Spleen (tissue), 11 donors: ENCODE data around the gene NEDD4L. TPM values are rescaled to one million over a fixed set of nuclear protein-coding genes. Genes with fewer than 3 reads are reported as not detected.
A peak's percentile ranks its signal among the peaks of the same experiment; 100 is the strongest.

Experiments used
- DNase-seq: peaks from one replicate; pipeline ENCODE4 v3.0.0-alpha.2; 2020
- H3K27ac ChIP-seq, 8 donors: fragments of 200-600 bp; sonication (generic) in 7 of 8; 1 replicate in 4 of 8; 2 replicates in 4 of 8; pipeline versions ENCODE4 v1.5.0 to v1.8.0; 2016 to 2021; ENCODE audit warnings: inconsistent platforms in 4 of 8, mild to moderate bottlenecking in 4 of 8, moderate library complexity in 1 of 8
- H3K27me3 ChIP-seq, 7 donors: fragments of 200-600 bp; sonication (generic) in 6 of 7; replicated peaks in 1 of 7; 1 replicate in 4 of 7; 2 replicates in 3 of 7; pipeline versions ENCODE4 v1.5.0 to v1.8.0; 2016 to 2021; ENCODE audit warnings: inconsistent platforms in 3 of 7, mild to moderate bottlenecking in 1 of 7
- H3K36me3 ChIP-seq, 6 donors: fragments of 200-600 bp; sonication (generic) in 5 of 6; 1 replicate in 4 of 6; 2 replicates in 2 of 6; pipeline versions ENCODE4 v1.5.0 to v1.8.0; 2016 to 2021; ENCODE audit warnings: inconsistent platforms in 2 of 6
- H3K4me1 ChIP-seq, 6 donors: fragments of 200-600 bp; sonication (generic) in 5 of 6; 1 replicate in 3 of 6; 2 replicates in 3 of 6; pipeline versions ENCODE4 v1.5.0 to v1.8.0; 2016 to 2021; ENCODE audit warnings: inconsistent platforms in 3 of 6
- H3K4me3 ChIP-seq, 8 donors: fragments of 200-600 bp; sonication (generic) in 7 of 8; 1 replicate in 4 of 8; 2 replicates in 4 of 8; pipeline versions ENCODE4 v1.5.0 to v1.8.0; 2016 to 2021; ENCODE audit warnings: inconsistent platforms in 4 of 8, mild to moderate bottlenecking in 4 of 8, moderate library complexity in 2 of 8
- H3K9me3 ChIP-seq, 8 donors: fragments of 200-600 bp; sonication (generic) in 7 of 8; 1 replicate in 4 of 8; 2 replicates in 4 of 8; pipeline versions ENCODE4 v1.5.0 to v1.8.0; 2016 to 2021; ENCODE audit warnings: inconsistent platforms in 4 of 8
- CTCF ChIP-seq, 11 experiments: fragments of 200-600 bp in 7 of 11; fragments of 450-650 bp in 4 of 11; sonication (generic) in 4 of 11; IDR thresholded peaks in 8 of 11; conservative IDR thresholded peaks in 3 of 11; 1 replicate in 7 of 11; 2 replicates in 4 of 11; pipeline versions ENCODE4 v1.4.0 to v1.8.0; 2016 to 2021; ENCODE audit warnings: antibody characterized with exemption in 11 of 11, inconsistent platforms in 4 of 11, mild to moderate bottlenecking in 1 of 11
- POLR2A ChIP-seq, 3 donors: fragments of 450-650 bp; IDR thresholded peaks; one replicate each; pipeline ENCODE4 v1.5.1; 2017; ENCODE audit warnings: antibody characterized with exemption in 3 of 3, mild to moderate bottlenecking in 1 of 3
- POLR2AphosphoS5 ChIP-seq, 3 donors: sonication (generic); formaldehyde crosslinking; IDR thresholded peaks; one replicate each; pipeline ENCODE4 v1.5.1; 2017; ENCODE audit warnings: antibody characterized with exemption in 3 of 3
- WGBS, 5 donors: extraction: QIAGEN DNeasy Blood & Tissue Kit in 3 of 5; methylation state at CpG; one replicate each; pipeline versions ENCODE4 v1.1.5 to v1.1.7; 2013 to 2018; 5-methylcytosine and 5-hydroxymethylcytosine counted together
- intact Hi-C: fragments of 100-400 bp; cut with DNase I; formaldehyde crosslinking; loops from one replicate; pipeline ENCODE4 v1.15.0; 2023; ENCODE audit warnings: low total_unique reads
- polyA plus RNA-seq, 3 donors: library from polyadenylated mRNA; stranded (reverse); fragments of 200-250 nt; gene quantifications; one replicate each; pipeline ENCODE4 v1.2.1, GENCODE V29; 2013
- total RNA-seq, 7 donors: library from RNA; depleted of rRNA in 3 of 7; stranded (reverse); fragments of >200 nt in 3 of 7; fragmentation: NEBNext Ultra II Directional in 4 of 7; extraction: Animal tissue kit (Norgen Biotek cat#: 25700) in 4 of 7; gene quantifications; one replicate each; pipeline versions ENCODE4 v1.1.0 to v1.2.1, GENCODE V29; 2016 to 2021
- donor health status: healthy with polysubstance abuse.
- donor health status: DM: no; HTN: no; CAD: no; lungs with moderate emphysema.
- donor health status: DM: no; HTN: no; CAD: no.
- donor health status: Bipolar disorder and iron deficiency.
- donor health status: healthy.
- donor health status: DM: no; HTN: no; CAD: no.
- donor health status: DM: yes; HTN: yes; CAD: no.

NEDD4L gene
- total and polyA plus RNA-seq, 10 donors: 8.7 to 26.9 (median 18.3) TPM

- no peak overlapping the region for H3K27ac ChIP-seq
- H3K4me1 ChIP-seq: peaks cover 0 to 42% (median 17%) of the 10 kb centered on the region in 6 donors
Observed at GRCh38 chr18:58095222-58095621, 51.2 kb downstream of the NEDD4L start.

DNA sequence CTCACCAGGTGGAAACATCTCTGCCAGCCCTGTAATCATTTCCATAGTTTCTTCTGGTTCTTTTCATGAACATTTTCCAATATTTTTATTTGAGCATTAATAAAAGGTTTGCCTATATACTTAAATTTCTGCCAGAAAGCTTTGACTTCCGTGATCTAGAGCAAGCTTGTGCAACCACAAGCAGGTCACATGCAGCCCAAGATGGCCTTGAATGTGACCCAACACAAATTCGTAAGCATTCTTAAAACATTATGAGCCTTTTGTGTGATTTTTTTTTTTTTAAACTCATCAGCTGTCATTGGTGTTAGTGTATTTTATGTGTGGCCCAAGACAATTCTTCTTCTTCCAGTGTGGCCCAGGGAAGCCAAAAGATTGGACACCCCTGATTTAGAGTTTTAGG is 51.6 kb downstream of the NEDD4L start:
- no peaks in the 10 kb centered on the region for H3K9me3 ChIP-seq
- H3K27ac ChIP-seq: no peak overlapping the region
- no peaks in the 10 kb centered on the region for H3K27me3 ChIP-seq
- DNase-seq: no peak
- TF ChIP-seq CTCF (IDR thresholded peaks at IDR 0.05 in 8 of 11, conservative IDR thresholded peaks at IDR 0.05 in 3 of 11) (no peak), POLR2A (IDR thresholded peaks at IDR 0.05) (no peak), POLR2AphosphoS5 (IDR thresholded peaks at IDR 0.05) (no peak)
- intact Hi-C loops: no loop called here
- 44 to 88% (median 70%) methylated on average over 2 of the region's 2 CpGs for WGBS, 5 donors
- H3K4me1 ChIP-seq: peaks cover 0 to 42% (median 17%) of the 10 kb centered on the region in 6 donors
- no peak overlapping the region for H3K4me3 ChIP-seq
- no peaks in the 10 kb centered on the region for H3K36me3 ChIP-seq

More at GRCh38 chr18:58095222-58095621, 51.2 kb downstream of the NEDD4L start:
- H3K9me3 ChIP-seq: no peaks in the 10 kb centered on the region
- H3K27me3 ChIP-seq: no peaks in the 10 kb centered on the region
- no peak for DNase-seq
- H3K36me3 ChIP-seq: no peaks in the 10 kb centered on the region
- intact Hi-C loops: no loop called here
- TF ChIP-seq CTCF (IDR thresholded peaks at IDR 0.05 in 8 of 11, conservative IDR thresholded peaks at IDR 0.05 in 3 of 11): no peak
- no peak for TF ChIP-seq POLR2A (IDR thresholded peaks at IDR 0.05)
- no peak for TF ChIP-seq POLR2AphosphoS5 (IDR thresholded peaks at IDR 0.05)
- no peak overlapping the region for H3K4me3 ChIP-seq
- WGBS, 5 donors: 81 to 92% (median 84%) methylated on average over 8 of the region's 8 CpGs

- H3K9me3 ChIP-seq: no peaks in the 10 kb centered on the region
- no peaks in the 10 kb centered on the region for H3K27me3 ChIP-seq
- WGBS, 5 donors: 61 to 86% (median 68%) methylated on average over 1 of the region's 1 CpG
- TF ChIP-seq POLR2AphosphoS5 (IDR thresholded peaks at IDR 0.05) (no peak), CTCF (IDR thresholded peaks at IDR 0.05 in 8 of 11, conservative IDR thresholded peaks at IDR 0.05 in 3 of 11) (no peak), POLR2A (IDR thresholded peaks at IDR 0.05) (no peak)
- no peaks in the 10 kb centered on the region for H3K36me3 ChIP-seq
- H3K27ac ChIP-seq: peak overlapping the region in 5 of 8 donors; percentile 35 to 75 (median 54)
- H3K4me1 ChIP-seq: peaks cover 0 to 34% (median 9%) of the 10 kb centered on the region in 6 donors
- intact Hi-C loops: no loop called here
- no peak for DNase-seq
- no peak overlapping the region for H3K4me3 ChIP-seq
Observed at GRCh38 chr18:58096658-58097057, 52.6 kb downstream of the NEDD4L start.

GRCh38 chr18:58097121-58097906 is 53.3 kb downstream of the NEDD4L start:
- H3K4me1 ChIP-seq: peaks cover 0 to 29% (median 9%) of the 10 kb centered on the region in 6 donors
- intact Hi-C loops: no loop called here
- no peaks in the 10 kb centered on the region for H3K36me3 ChIP-seq
- H3K27me3 ChIP-seq: no peaks in the 10 kb centered on the region
- peak overlapping the region in 7 of 8 donors; percentile 10 to 75 (median 45) for H3K27ac ChIP-seq
- H3K4me3 ChIP-seq: no peak overlapping the region
- TF ChIP-seq POLR2AphosphoS5 (IDR thresholded peaks at IDR 0.05): no peak
- no peak for TF ChIP-seq CTCF (IDR thresholded peaks at IDR 0.05 in 8 of 11, conservative IDR thresholded peaks at IDR 0.05 in 3 of 11)
- TF ChIP-seq POLR2A (IDR thresholded peaks at IDR 0.05): no peak
- 39 to 54% (median 43%) methylated on average over 8 of the region's 8 CpGs for WGBS, 5 donors
- no peaks in the 10 kb centered on the region for H3K9me3 ChIP-seq
- DNase-seq: no peak
